ENCODE results near the gene MEDAG.

MEDAG gene

GRCh38 chr13:30965380-30965779, 59.3 kb downstream of the MEDAG start:
- no peaks in the 10 kb centered on the region for H3K4me1 ChIP-seq (ENCODE audit: control insufficient read depth, insufficient read depth, low read length)
- ChIA-PET POLR2A (no interaction called here), CTCF (no interaction called here)
- TF ChIP-seq PRDM10 (tag by site-specific recombination; IDR thresholded peaks at IDR 0.05) (no peak), ZBTB49 (tag by site-specific recombination; IDR thresholded peaks at IDR 0.05; ENCODE audit: low read depth) (no peak), KLF7 (tag by site-specific recombination; IDR thresholded peaks at IDR 0.05; ENCODE audit: borderline replicate concordance) (no peak), YY2 (tag by site-specific recombination; IDR thresholded peaks at IDR 0.05) (no peak), ZNF48 (tag by site-specific recombination; IDR thresholded peaks at IDR 0.05) (no peak), ZNF140 (tag by site-specific recombination; IDR thresholded peaks at IDR 0.05) (no peak), ZNF549 (tag by site-specific recombination; IDR thresholded peaks at IDR 0.05) (no peak), ZNF2 (tag by site-specific recombination; IDR thresholded peaks at IDR 0.05) (no peak), ZNF155 (tag by site-specific recombination; IDR thresholded peaks at IDR 0.05) (no peak), MEIS1 (CRISPR knock-in tag; IDR thresholded peaks at IDR 0.05; ENCODE audit: borderline replicate concordance) (no peak), ZNF404 (tag by site-specific recombination; IDR thresholded peaks at IDR 0.05) (no peak), ZEB2 (tag by site-specific recombination; IDR thresholded peaks at IDR 0.05) (no peak), ZBTB7A (tag by site-specific recombination; IDR thresholded peaks at IDR 0.05; ENCODE audit: low read depth) (no peak)
- TF ChIP-seq, protein P1, sequence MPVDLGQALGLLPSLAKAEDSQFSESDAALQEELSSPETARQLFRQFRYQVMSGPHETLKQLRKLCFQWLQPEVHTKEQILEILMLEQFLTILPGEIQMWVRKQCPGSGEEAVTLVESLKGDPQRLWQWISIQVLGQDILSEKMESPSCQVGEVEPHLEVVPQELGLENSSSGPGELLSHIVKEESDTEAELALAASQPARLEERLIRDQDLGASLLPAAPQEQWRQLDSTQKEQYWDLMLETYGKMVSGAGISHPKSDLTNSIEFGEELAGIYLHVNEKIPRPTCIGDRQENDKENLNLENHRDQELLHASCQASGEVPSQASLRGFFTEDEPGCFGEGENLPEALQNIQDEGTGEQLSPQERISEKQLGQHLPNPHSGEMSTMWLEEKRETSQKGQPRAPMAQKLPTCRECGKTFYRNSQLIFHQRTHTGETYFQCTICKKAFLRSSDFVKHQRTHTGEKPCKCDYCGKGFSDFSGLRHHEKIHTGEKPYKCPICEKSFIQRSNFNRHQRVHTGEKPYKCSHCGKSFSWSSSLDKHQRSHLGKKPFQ (tag by site-specific recombination; IDR thresholded peaks at IDR 0.05) = no peak
- TF ChIP-seq, protein P2, sequence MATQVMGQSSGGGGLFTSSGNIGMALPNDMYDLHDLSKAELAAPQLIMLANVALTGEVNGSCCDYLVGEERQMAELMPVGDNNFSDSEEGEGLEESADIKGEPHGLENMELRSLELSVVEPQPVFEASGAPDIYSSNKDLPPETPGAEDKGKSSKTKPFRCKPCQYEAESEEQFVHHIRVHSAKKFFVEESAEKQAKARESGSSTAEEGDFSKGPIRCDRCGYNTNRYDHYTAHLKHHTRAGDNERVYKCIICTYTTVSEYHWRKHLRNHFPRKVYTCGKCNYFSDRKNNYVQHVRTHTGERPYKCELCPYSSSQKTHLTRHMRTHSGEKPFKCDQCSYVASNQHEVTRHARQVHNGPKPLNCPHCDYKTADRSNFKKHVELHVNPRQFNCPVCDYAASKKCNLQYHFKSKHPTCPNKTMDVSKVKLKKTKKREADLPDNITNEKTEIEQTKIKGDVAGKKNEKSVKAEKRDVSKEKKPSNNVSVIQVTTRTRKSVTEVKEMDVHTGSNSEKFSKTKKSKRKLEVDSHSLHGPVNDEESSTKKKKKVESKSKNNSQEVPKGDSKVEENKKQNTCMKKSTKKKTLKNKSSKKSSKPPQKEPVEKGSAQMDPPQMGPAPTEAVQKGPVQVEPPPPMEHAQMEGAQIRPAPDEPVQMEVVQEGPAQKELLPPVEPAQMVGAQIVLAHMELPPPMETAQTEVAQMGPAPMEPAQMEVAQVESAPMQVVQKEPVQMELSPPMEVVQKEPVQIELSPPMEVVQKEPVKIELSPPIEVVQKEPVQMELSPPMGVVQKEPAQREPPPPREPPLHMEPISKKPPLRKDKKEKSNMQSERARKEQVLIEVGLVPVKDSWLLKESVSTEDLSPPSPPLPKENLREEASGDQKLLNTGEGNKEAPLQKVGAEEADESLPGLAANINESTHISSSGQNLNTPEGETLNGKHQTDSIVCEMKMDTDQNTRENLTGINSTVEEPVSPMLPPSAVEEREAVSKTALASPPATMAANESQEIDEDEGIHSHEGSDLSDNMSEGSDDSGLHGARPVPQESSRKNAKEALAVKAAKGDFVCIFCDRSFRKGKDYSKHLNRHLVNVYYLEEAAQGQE (tag by site-specific recombination; IDR thresholded peaks at IDR 0.05) = no peak
- H3K36me3 ChIP-seq (ENCODE audit: control insufficient read depth in 2 of 2, insufficient read depth in 1 of 2, low read length in 2 of 2) = no peaks in the 10 kb centered on the region
- H3K9me3 ChIP-seq (ENCODE audit: control insufficient read depth, insufficient read depth, low read depth, low read length) = no peaks in the 10 kb centered on the region
- H3K27ac ChIP-seq (ENCODE audit: extremely low read depth, low read depth, low read length) = no peak overlapping the region
- no peak overlapping the region for H3K4me3 ChIP-seq (ENCODE audit: low read depth, low read length)
